ENCODE measurements around the gene ENC1. TPM values are rescaled to one million over a fixed set of nuclear protein-coding genes. Genes with fewer than 3 reads are reported as not detected.

Gene ENC1
- total and polyA plus RNA-seq, 2 of the 8 experiments (the other 6 are each of a cell fraction or from before 2014, with no cell fraction given): 5.5 to 13.2 TPM

DNA sequence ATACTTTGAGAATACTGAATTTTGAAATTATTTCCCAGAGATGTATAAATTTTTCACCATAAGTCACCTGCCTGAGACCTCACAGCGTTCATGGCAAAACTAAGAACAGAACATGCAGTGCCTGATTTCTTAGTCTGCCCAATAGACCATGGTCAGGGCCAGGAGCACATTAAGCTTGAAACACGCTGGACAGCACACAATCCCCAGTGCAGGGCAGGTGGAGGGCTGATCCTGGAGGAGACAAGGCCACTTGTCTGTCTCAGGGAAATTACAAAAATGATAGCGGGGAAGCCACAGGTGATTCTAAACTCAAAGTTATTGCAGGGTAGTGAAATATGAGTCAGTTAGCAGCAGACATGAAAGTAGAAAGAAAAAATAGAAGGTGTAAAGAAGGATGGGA, 18.6 kb upstream of the ENC1 start:
- Histone ChIP-seq H3K9ac (replicated peaks in 1 of 4; ENCODE audit: extremely low read depth in 1 of 4, low read depth in 3 of 4, low read length in 3 of 4) (no peak overlapping the region), H4K91ac (replicated peaks; ENCODE audit: insufficient read length, low read length) (no peak overlapping the region), H3K56ac (replicated peaks; ENCODE audit: insufficient read length, low read depth, low read length) (no peak overlapping the region), H3K4me2 (ENCODE audit: insufficient read depth in 1 of 2, low read depth in 2 of 2, low read length in 2 of 2) (no peak overlapping the region), H3K27ac (ENCODE audit: low read depth, low read length) (no peak overlapping the region), H3K4me3 (ENCODE audit: extremely low read depth in 1 of 4, insufficient read depth in 2 of 4, low read depth in 3 of 4, low read length in 4 of 4) (no peak overlapping the region), H3K23ac (ENCODE audit: insufficient read length) (no peak overlapping the region), H3K79me2 (ENCODE audit: control insufficient read depth in 1 of 2, insufficient read depth in 2 of 2, low read length in 2 of 2) (no peaks in the 10 kb centered on the region), H4K8ac (ENCODE audit: extremely low read depth, insufficient read depth, low read length) (no peak overlapping the region), H3K4ac (replicated peaks; ENCODE audit: insufficient read length, low read depth, low read length) (no peak overlapping the region), H3K18ac (ENCODE audit: extremely low read depth, low read length) (no peak overlapping the region), H4K20me1 (replicated peaks in 1 of 2; ENCODE audit: control insufficient read depth in 1 of 2, insufficient read depth in 2 of 2, low read length in 2 of 2) (no peaks in the 10 kb centered on the region), H2BK20ac (ENCODE audit: low read length) (no peak overlapping the region), H3K79me1 (ENCODE audit: low read depth, low read length) (no peaks in the 10 kb centered on the region), H4K5ac (ENCODE audit: insufficient read length, low read depth, low read length) (no peak overlapping the region), H3K9me3 (ENCODE audit: insufficient read depth in 2 of 2, low read depth in 1 of 2, low read length in 1 of 2) (peaks cover 3 to 8% of the 10 kb centered on the region in 2 experiments; a peak in 3 of 4 replicates), H2BK120ac (replicated peaks; ENCODE audit: low read depth, low read length) (no peak overlapping the region), H2BK12ac (ENCODE audit: low read depth, low read length) (no peak overlapping the region), H2BK5ac (ENCODE audit: low read depth, low read length) (no peak overlapping the region), H3K36me3 (ENCODE audit: control insufficient read depth in 2 of 4, insufficient read depth in 4 of 4, low read length in 3 of 4) (no peaks in the 10 kb centered on the region), H2AFZ (ENCODE audit: low read length) (no peak overlapping the region), H3K4me1 (replicated peaks in 1 of 4; ENCODE audit: control insufficient read depth in 3 of 4, insufficient read depth in 4 of 4, low read length in 3 of 4) (no peaks in the 10 kb centered on the region), H3K14ac (ENCODE audit: insufficient read length) (no peak overlapping the region), H2BK15ac (ENCODE audit: low read length) (no peak overlapping the region), H2AK5ac (ENCODE audit: low read depth, low read length) (no peak overlapping the region), H3K27me3 (replicated peaks in 1 of 4; ENCODE audit: control insufficient read depth in 3 of 4, extremely low read depth in 1 of 4, insufficient read depth in 3 of 4, low read length in 3 of 4) (no peaks in the 10 kb centered on the region), H3K23me2 (ENCODE audit: low read depth, low read length) (no peaks in the 10 kb centered on the region)
- TF ChIP-seq KDM5A (IDR thresholded peaks at IDR 0.05; ENCODE audit: low read length) (no peak), BCL11A (IDR thresholded peaks at IDR 0.05; ENCODE audit: low read depth in 2 of 2, low read length in 2 of 2) (no peak), TBP (IDR thresholded peaks at IDR 0.05; ENCODE audit: low read depth, low read length) (no peak), CHD2 (IDR thresholded peaks at IDR 0.05; ENCODE audit: low read length) (no peak), BRCA1 (IDR thresholded peaks at IDR 0.05; ENCODE audit: low read depth, low read length) (no peak), SP2 (IDR thresholded peaks at IDR 0.05; ENCODE audit: low read length) (no peak), CTBP2 (IDR thresholded peaks at IDR 0.05; ENCODE audit: borderline replicate concordance, insufficient read depth, insufficient read length, low read length) (no peak), SAP30 (IDR thresholded peaks at IDR 0.05; ENCODE audit: insufficient read depth, insufficient replicate concordance, low read length) (no peak), TAF7 (optimal IDR thresholded peaks at IDR 0.05; ENCODE audit: borderline replicate concordance, low read depth, low read length) (no peak), SP1 (IDR thresholded peaks at IDR 0.05; ENCODE audit: low read depth, low read length) (no peak)
- TF ChIP-seq, protein P1, sequence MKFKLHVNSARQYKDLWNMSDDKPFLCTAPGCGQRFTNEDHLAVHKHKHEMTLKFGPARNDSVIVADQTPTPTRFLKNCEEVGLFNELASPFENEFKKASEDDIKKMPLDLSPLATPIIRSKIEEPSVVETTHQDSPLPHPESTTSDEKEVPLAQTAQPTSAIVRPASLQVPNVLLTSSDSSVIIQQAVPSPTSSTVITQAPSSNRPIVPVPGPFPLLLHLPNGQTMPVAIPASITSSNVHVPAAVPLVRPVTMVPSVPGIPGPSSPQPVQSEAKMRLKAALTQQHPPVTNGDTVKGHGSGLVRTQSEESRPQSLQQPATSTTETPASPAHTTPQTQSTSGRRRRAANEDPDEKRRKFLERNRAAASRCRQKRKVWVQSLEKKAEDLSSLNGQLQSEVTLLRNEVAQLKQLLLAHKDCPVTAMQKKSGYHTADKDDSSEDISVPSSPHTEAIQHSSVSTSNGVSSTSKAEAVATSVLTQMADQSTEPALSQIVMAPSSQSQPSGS (IDR thresholded peaks at IDR 0.05; ENCODE audit: low read length): no peak
- 95% methylated on average over 3 of the region's 3 CpGs; no CpG with 5 or more reads in 1 of the 2 experiments for WGBS, 2 experiments (ENCODE audit: extremely low coverage in 1 of 2, insufficient coverage in 1 of 2, insufficient read length in 1 of 2, insufficient replicate concordance in 2 of 2, low coverage in 1 of 2, low lambda C conversion rate in 2 of 2, missing lambda C conversion rate in 1 of 2)
- DNase-seq (ENCODE audit: low read depth in 1 of 2, low spot score in 2 of 2): no peak
- no peak for FAIRE-seq
- CTCF ChIA-PET (ENCODE audit: partially characterized antibody): interaction anchor here (0.6 to 2.4 kb wide), 4 partner anchors 10 to 866 kb away, joined by 3 to 9 read pairs (median 6); no protein-coding TSS in a partner anchor
- POLR2A ChIA-PET (ENCODE audit: partially characterized antibody): no interaction called here
